SK-N-SH (cell line): ENCODE data around the gene PALS1. TPM values are rescaled to one million over a fixed set of nuclear protein-coding genes. Genes with fewer than 3 reads are reported as not detected.

Experiments used
- CTCF ChIA-PET: fragments of 300-600, 350-600 bp; formaldehyde crosslinking; extraction: SDS; loops from one replicate; lab custom pipeline; 2021; lab: Yijun Ruan, JAX
- POLR2A ChIA-PET: fragments of 350-600 bp; sonication (Branson Sonifier 250); formaldehyde crosslinking; extraction: SDS; loops from one replicate; lab custom pipeline; 2020; ENCODE audit warnings: antibody characterized with exemption, inconsistent platforms; lab: Yijun Ruan, JAX
- DNase-seq: peaks from one replicate; pipeline ENCODE4 v3.0.0; 2012
- H2AFZ ChIP-seq: fragments of 200-600 bp; sonication (generic); 2 replicates; pipeline ENCODE4 v1.8.1; 2016; ENCODE audit warnings: antibody characterized with exemption, mild to moderate bottlenecking, low read depth
- H3F3A ChIP-seq: fragments of 200-600 bp; sonication (generic); replicated peaks from 2 replicates; pipeline ENCODE3; 2016; ENCODE audit warnings: antibody characterized with exemption, mild to moderate bottlenecking; ENCODE audit not compliant: insufficient read depth
- H3K27ac ChIP-seq, 2 experiments: fragments of 200-500 bp in 1 of 2; fragments of 200-600 bp in 1 of 2; sonication (Bioruptor generic) in 1 of 2; sonication (generic), shearing (Covaris generic) in 1 of 2; 2 replicates each; pipeline versions ENCODE4 v1.5.1 to v1.6.1; 2014 to 2016; ENCODE audit warnings: low read depth in 2 of 2, inconsistent platforms in 1 of 2, low read length in 1 of 2, mild to moderate bottlenecking in 1 of 2, mixed read lengths in 1 of 2
- H3K27me3 ChIP-seq: fragments of 200-600 bp; sonication (generic), shearing (Covaris generic); 2 replicates; pipeline ENCODE4 v1.6.1; 2016; ENCODE audit warnings: mixed run types; ENCODE audit not compliant: insufficient read depth
- H3K36me3 ChIP-seq, 2 experiments: fragments of 200-500 bp in 1 of 2; fragments of 200-600 bp in 1 of 2; sonication (Bioruptor generic) in 1 of 2; sonication (generic) in 1 of 2; replicated peaks in 1 of 2; 2 replicates each; pipeline versions ENCODE3 to v1.5.1; 2014 to 2016; ENCODE audit warnings: low read length in 1 of 2, mild to moderate bottlenecking in 1 of 2; ENCODE audit not compliant: insufficient read depth in 2 of 2, control insufficient read depth in 1 of 2
- H3K4me1 ChIP-seq, 2 experiments: fragments of 200-500 bp in 1 of 2; fragments of 200-600 bp in 1 of 2; sonication (Bioruptor generic) in 1 of 2; sonication (generic), shearing (Covaris generic) in 1 of 2; 2 replicates each; pipeline versions ENCODE4 v1.5.1 to v1.6.1; 2014 to 2016; ENCODE audit warnings: low read depth in 1 of 2, low read length in 1 of 2, mixed run types in 1 of 2; ENCODE audit not compliant: insufficient read depth in 2 of 2, control insufficient read depth in 1 of 2
- H3K4me2 ChIP-seq: fragments of 200-600 bp; sonication (generic), shearing (Covaris generic); 2 replicates; pipeline ENCODE4 v1.6.1; 2017; ENCODE audit warnings: mixed run types
- H3K4me3 ChIP-seq, 2 experiments: fragments of 200-500 bp in 1 of 2; fragments of 200-600 bp in 1 of 2; sonication (Bioruptor generic) in 1 of 2; sonication (generic), shearing (Covaris generic) in 1 of 2; 2 replicates each; pipeline versions ENCODE4 v1.5.1 to v1.8.1; 2014 to 2016; ENCODE audit warnings: low read depth in 2 of 2, inconsistent platforms in 1 of 2, low read length in 1 of 2, mild to moderate bottlenecking in 1 of 2, mixed read lengths in 1 of 2, moderate library complexity in 1 of 2
- H3K79me2 ChIP-seq: fragments of 200-600 bp; sonication (generic); 2 replicates; pipeline ENCODE4 v1.8.1; 2017; ENCODE audit warnings: mild to moderate bottlenecking; ENCODE audit not compliant: insufficient read depth
- H3K9ac ChIP-seq: fragments of 200-600 bp; sonication (generic); 2 replicates; pipeline ENCODE4 v1.6.1; 2017; ENCODE audit warnings: mixed run types
- H3K9me2 ChIP-seq: fragments of 200-600 bp; sonication (generic); 2 replicates; pipeline ENCODE4 v1.6.1; 2017; ENCODE audit warnings: mixed run types
- H3K9me3 ChIP-seq: fragments of 200-600 bp; sonication (generic); 2 replicates; pipeline ENCODE4 v1.6.1; 2017; ENCODE audit warnings: mixed run types, mild to moderate bottlenecking, moderate library complexity
- H4K20me1 ChIP-seq: fragments of 200-600 bp; sonication (generic); 2 replicates; pipeline ENCODE4 v1.6.1; 2017; ENCODE audit warnings: mild to moderate bottlenecking, mixed run types; ENCODE audit not compliant: insufficient read depth
- ELF1 ChIP-seq: IDR thresholded peaks from 2 replicates; pipeline ENCODE4 v1.4.0; 2012
- GATA2 ChIP-seq: sonication (generic); formaldehyde crosslinking; IDR thresholded peaks from 2 replicates; pipeline ENCODE4 v1.5.0; 2020; ENCODE audit warnings: mild to moderate bottlenecking, missing genetic modification reagents
- MAX ChIP-seq: IDR thresholded peaks from 2 replicates; pipeline ENCODE4 v1.4.0; 2012; ENCODE audit warnings: low read depth
- POLR2AphosphoS5 ChIP-seq: IDR thresholded peaks from 2 replicates; pipeline ENCODE4 v1.6.1; 2012; ENCODE audit warnings: low read depth, low read length
- RCOR1 ChIP-seq: fragments of 150-350 bp; IDR thresholded peaks from 2 replicates; pipeline ENCODE4 v1.6.1; 2017; ENCODE audit warnings: antibody characterized with exemption, low read length
- RFX5 ChIP-seq: IDR thresholded peaks from 2 replicates; pipeline ENCODE4 v1.6.1; 2012; ENCODE audit warnings: mild to moderate bottlenecking, improper control_type of control experiment, low read length
- ZBTB33 ChIP-seq: IDR thresholded peaks from 2 replicates; pipeline ENCODE4 v1.4.0; 2012; ENCODE audit warnings: low read depth, borderline replicate concordance
- WGBS: methylation state at CpG from one replicate; pipeline ENCODE4 v1.1.6; 2017; ENCODE audit warnings: low lambda C conversion rate; 5-methylcytosine and 5-hydroxymethylcytosine counted together
- polyA plus RNA-seq, 3 experiments: library from polyadenylated mRNA; depleted of rRNA; stranded (reverse); fragments of >200 nt; gene quantifications; 2 replicates each; pipeline ENCODE4 v1.2.3, GENCODE V29; 2012

Gene PALS1
- polyA plus RNA-seq, 1 of the 3 experiments (the other 2 are of a cell fraction) = 8.0 TPM

GRCh38 chr14:67225523-67225922 lies 15.7 kb upstream of the PALS1 start (continued):
- TF ChIP-seq GATA2 (CRISPR knock-in tag) (no peak), MAX (no peak), POLR2AphosphoS5 (no peak)

- H3K36me3 ChIP-seq = no peaks in the 10 kb centered on the region
- no peaks in the 10 kb centered on the region for H3F3A ChIP-seq
- peak overlapping the region in 1 of 2 experiments; percentile 28; a peak in 2 of 4 replicates for H3K4me3 ChIP-seq
- TF ChIP-seq ELF1 (no peak), GATA2 (CRISPR knock-in tag) (no peak), RCOR1 (no peak), ZBTB33 (no peak)
- 33% methylated on average over 3 of the region's 3 CpGs for WGBS
- peaks cover 0 to 13% of the 10 kb centered on the region in 2 experiments; a peak in 2 of 4 replicates for H3K4me1 ChIP-seq
- no peaks in the 10 kb centered on the region for H3K27me3 ChIP-seq
- peak overlapping the region in 1 of 2 experiments; percentile 60; a peak in 2 of 4 replicates for H3K27ac ChIP-seq
- no peak for DNase-seq
- H3K4me2 ChIP-seq = peak overlapping the region; percentile 51
- no peaks in the 10 kb centered on the region for H4K20me1 ChIP-seq
- POLR2A ChIA-PET = no interaction called here
- CTCF ChIA-PET = interaction anchor here (0.8 kb wide), 1 partner anchor 57 kb away, joined by 4 read pairs; no protein-coding TSS in a partner anchor
- H3K9me3 ChIP-seq = no peaks in the 10 kb centered on the region
- no peaks in the 10 kb centered on the region for H3K9me2 ChIP-seq
- H2AFZ ChIP-seq = peak overlapping the region; percentile 74
- H3K9ac ChIP-seq = peak overlapping the region; percentile 48; the same call in 1 of the 2 replicates
- no peaks in the 10 kb centered on the region for H3K79me2 ChIP-seq
These were observed 12.8 kb upstream of the PALS1 start for GRCh38 chr14:67228325-67228984.

GRCh38 chr14:67232066-67232465 lies 9.2 kb upstream of the PALS1 start:
- Histone ChIP-seq H3K9ac (no peak overlapping the region), H3K4me1 (peaks cover 0 to 13% of the 10 kb centered on the region in 2 experiments; a peak in 2 of 4 replicates), H2AFZ (no peak overlapping the region), H3K4me2 (no peak overlapping the region), H3K36me3 (no peaks in the 10 kb centered on the region), H4K20me1 (no peaks in the 10 kb centered on the region), H3K79me2 (no peaks in the 10 kb centered on the region), H3K27me3 (no peaks in the 10 kb centered on the region), H3F3A (peaks cover 4% of the 10 kb centered on the region), H3K27ac (peak overlapping the region in 1 of 2 experiments; percentile 64; a peak in 2 of 4 replicates), H3K9me3 (no peaks in the 10 kb centered on the region), H3K4me3 (no peak overlapping the region), H3K9me2 (no peaks in the 10 kb centered on the region)
- CTCF ChIA-PET = interaction anchor here (0.7 to 2.8 kb wide), 4 partner anchors 10 to 128 kb away, joined by 3 to 11 read pairs (median 4); partner anchors contain the start of gene ATP6V1D
- no peak for TF ChIP-seq RFX5
- peak; percentile 34 for DNase-seq
- WGBS = 100% methylated on average over 2 of the region's 2 CpGs
- POLR2A ChIA-PET = interaction anchor here (1.2 kb wide), 1 partner anchor 9 kb away, joined by 3 read pairs; no protein-coding TSS in a partner anchor
